WTC11 (cell line): Measurements from ENCODE around the gene AP2M1. TPM values are rescaled to one million over a fixed set of nuclear protein-coding genes. Genes with fewer than 3 reads are reported as not detected.

Experiments
- ATAC-seq: fragments of 200-7000 bp; cut with Tn5 transposase; 2 replicates; pipeline ENCODE4 v1.10.0; 2021; ENCODE audit warnings: mild to moderate bottlenecking, moderate library complexity
- CTCF ChIA-PET: fragments of 300-600 bp; sonication (Branson Sonifier 250); formaldehyde crosslinking; loops from one replicate; lab custom pipeline; 2021; ENCODE audit warnings: antibody characterized with exemption; lab: Charles Lee
- POLR2A ChIA-PET: fragments of 350-600 bp; sonication (Branson Sonifier 250); formaldehyde crosslinking; loops from one replicate; lab custom pipeline; 2021; ENCODE audit warnings: antibody characterized with exemption; lab: Charles Lee
- DNase-seq: peaks from one replicate; pipeline ENCODE4 v3.0.0; 2021; ENCODE audit warnings: low spot score
- H3K27ac Mint-ChIP-seq: 2 replicates; pipeline ENCODE4 v1.8.0; 2021; ENCODE audit warnings: mixed read lengths
- H3K27me3 Mint-ChIP-seq: 2 replicates; pipeline ENCODE4 v1.8.0; 2021; ENCODE audit warnings: low read depth, mild to moderate bottlenecking, moderate library complexity, mixed read lengths
- H3K36me3 Mint-ChIP-seq: 2 replicates; pipeline ENCODE4 v1.8.0; 2021; ENCODE audit warnings: mixed read lengths
- H3K4me1 Mint-ChIP-seq: 2 replicates; pipeline ENCODE4 v1.8.0; 2022; ENCODE audit warnings: mixed read lengths
- H3K4me3 Mint-ChIP-seq: 2 replicates; pipeline ENCODE4 v1.8.0; 2021; ENCODE audit warnings: mild to moderate bottlenecking, moderate library complexity, mixed read lengths
- H3K9me3 Mint-ChIP-seq: 2 replicates; pipeline ENCODE4 v1.8.0; 2021; ENCODE audit warnings: mixed read lengths
- AFF4 ChIP-seq: sonication (generic); formaldehyde crosslinking; IDR thresholded peaks from 2 replicates; pipeline ENCODE4 v1.8.1; 2023; ENCODE audit warnings: mild to moderate bottlenecking, missing genetic modification reagents, borderline replicate concordance
- CBFB ChIP-seq: sonication (generic); formaldehyde crosslinking; IDR thresholded peaks from 2 replicates; pipeline ENCODE4 v1.8.1; 2022; ENCODE audit warnings: mild to moderate bottlenecking, low read depth, missing genetic modification reagents
- CDX4 ChIP-seq: fragments of 250-450 bp; sonication (Bioruptor Pico); IDR thresholded peaks from 2 replicates; pipeline ENCODE4 v1.9.0; 2021; ENCODE audit warnings: moderate library complexity, mild to moderate bottlenecking, inconsistent platforms, borderline replicate concordance
- CREB1 ChIP-seq: sonication (generic); formaldehyde crosslinking; IDR thresholded peaks from 2 replicates; pipeline ENCODE4 v1.8.0; 2023; ENCODE audit warnings: mild to moderate bottlenecking, missing genetic modification reagents
- CTCF ChIP-seq: fragments of 200-600 bp; IDR thresholded peaks from 2 replicates; pipeline ENCODE4 v1.8.0; 2022; ENCODE audit warnings: antibody characterized with exemption
- EMX1 ChIP-seq: fragments of 250-450 bp; sonication (Bioruptor Pico); IDR thresholded peaks from 2 replicates; pipeline ENCODE4 v1.8.0; 2021; ENCODE audit warnings: mild to moderate bottlenecking
- ETV6 ChIP-seq: sonication (generic); formaldehyde crosslinking; IDR thresholded peaks from 2 replicates; pipeline ENCODE4 v1.8.1; 2022; ENCODE audit warnings: mild to moderate bottlenecking, missing genetic modification reagents
- FOXJ3 ChIP-seq: sonication (generic); formaldehyde crosslinking; IDR thresholded peaks from 2 replicates; pipeline ENCODE4 v1.9.0; 2021; ENCODE audit warnings: missing genetic modification reagents, mild to moderate bottlenecking, borderline replicate concordance
- FOXK1 ChIP-seq: sonication (generic); formaldehyde crosslinking; IDR thresholded peaks from 2 replicates; pipeline ENCODE4 v1.8.0; 2022; ENCODE audit warnings: mild to moderate bottlenecking, moderate library complexity, missing genetic modification reagents
- FOXP4 ChIP-seq: sonication (generic); formaldehyde crosslinking; IDR thresholded peaks from 2 replicates; pipeline ENCODE4 v1.8.0; 2022; ENCODE audit warnings: mild to moderate bottlenecking, missing genetic modification reagents
- GABPB1 ChIP-seq: sonication (generic); formaldehyde crosslinking; IDR thresholded peaks from 2 replicates; pipeline ENCODE4 v1.8.1; 2023; ENCODE audit warnings: mild to moderate bottlenecking, missing genetic modification reagents
- GRHL2 ChIP-seq: fragments of 250-450 bp; sonication (Bioruptor Pico); IDR thresholded peaks from 2 replicates; pipeline ENCODE4 v1.8.0; 2022; ENCODE audit warnings: mild to moderate bottlenecking, moderate library complexity; ENCODE audit not compliant: insufficient replicate concordance, severe bottlenecking
- GTF2I ChIP-seq: fragments of 250-450 bp; sonication (Bioruptor Pico); conservative IDR thresholded peaks from 2 replicates; pipeline ENCODE4 v1.4.0; 2021; ENCODE audit warnings: mild to moderate bottlenecking
- NFE2L1 ChIP-seq: sonication (generic); formaldehyde crosslinking; IDR thresholded peaks from 2 replicates; pipeline ENCODE4 v1.8.1; 2023; ENCODE audit warnings: missing genetic modification reagents
- NR2C2 ChIP-seq: sonication (generic); formaldehyde crosslinking; IDR thresholded peaks from 2 replicates; pipeline ENCODE4 v1.8.0; 2022; ENCODE audit warnings: mild to moderate bottlenecking, missing genetic modification reagents
- PRRX2 ChIP-seq: fragments of 250-450 bp; sonication (Bioruptor Pico); IDR thresholded peaks from 2 replicates; pipeline ENCODE4 v1.8.0; 2021; ENCODE audit warnings: mild to moderate bottlenecking
- SOX15 ChIP-seq: fragments of 250-450 bp; sonication (Bioruptor Pico); IDR thresholded peaks from 2 replicates; pipeline ENCODE4 v1.9.0; 2021; ENCODE audit warnings: mild to moderate bottlenecking
- TP53 ChIP-seq: sonication (generic); formaldehyde crosslinking; IDR thresholded peaks from 2 replicates; pipeline ENCODE4 v1.8.1; 2023; ENCODE audit warnings: mild to moderate bottlenecking, missing genetic modification reagents
- USF2 ChIP-seq: sonication (generic); formaldehyde crosslinking; IDR thresholded peaks from 2 replicates; pipeline ENCODE4 v1.8.1; 2023; ENCODE audit warnings: mild to moderate bottlenecking, missing genetic modification reagents, moderate library complexity
- ZNF317 ChIP-seq: sonication (generic); formaldehyde crosslinking; IDR thresholded peaks from 2 replicates; pipeline ENCODE4 v1.8.1; 2023; ENCODE audit warnings: low read depth, mild to moderate bottlenecking, moderate library complexity, missing genetic modification reagents, borderline replicate concordance
- ZNF396 ChIP-seq: fragments of 250-450 bp; sonication (Bioruptor Pico); IDR thresholded peaks from 2 replicates; pipeline ENCODE4 v1.8.0; 2021; ENCODE audit warnings: mild to moderate bottlenecking, moderate library complexity, borderline replicate concordance
- ZNF416 ChIP-seq: fragments of 250-450 bp; sonication (Bioruptor Pico); IDR thresholded peaks from 2 replicates; pipeline ENCODE4 v1.9.0; 2021; ENCODE audit warnings: mild to moderate bottlenecking, inconsistent platforms
- ZNF671 ChIP-seq: fragments of 250-450 bp; sonication (Bioruptor Pico); IDR thresholded peaks from 2 replicates; pipeline ENCODE4 v1.8.0; 2021; ENCODE audit warnings: mild to moderate bottlenecking
- total RNA-seq: library from RNA; stranded (reverse); gene quantifications from 3 replicates; pipeline ENCODE4 v1.2.3, GENCODE V29; 2021

AP2M1 gene
- total RNA-seq, 1 experiment from 2014 or later, result 399 TPM

- Mint-ChIP-seq H3K4me1 (peaks cover 18% of the 10 kb centered on the region), H3K27ac (no peak overlapping the region), H3K27me3 (no peaks in the 10 kb centered on the region), H3K9me3 (no peaks in the 10 kb centered on the region), H3K4me3 (no peak overlapping the region), H3K36me3 (peaks cover 60% of the 10 kb centered on the region)
- no peak for DNase-seq
- CTCF ChIA-PET, result interaction anchor here (1.4 kb wide), 1 partner anchor 16 kb away, joined by 3 read pairs; no protein-coding TSS in a partner anchor
- TF ChIP-seq ZNF671 (CRISPR knock-in tag), result no peak
- no peak for TF ChIP-seq ZNF317
- no peak for TF ChIP-seq ZNF396 (CRISPR knock-in tag)
- TF ChIP-seq USF2, result no peak
- TF ChIP-seq PRRX2 (CRISPR knock-in tag), result no peak
- TF ChIP-seq GTF2I (CRISPR knock-in tag), result no peak
- TF ChIP-seq, all 79 proteins: peak for 0
- POLR2A ChIA-PET, result no interaction called here
- ATAC-seq, result no peak
Observed at GRCh38 chr3:184189421-184189820, 14.8 kb downstream of the AP2M1 start.

- TF ChIP-seq SOX15 (no peak), AFF4 (no peak), CBFB (CRISPR knock-in tag) (no peak)
- CTCF ChIA-PET, result no interaction called here
- POLR2A ChIA-PET, result no interaction called here
Observed at GRCh38 chr3:184192889-184193288, 18.2 kb downstream of the AP2M1 start.

GRCh38 chr3:184193991-184194539 is 19.4 kb downstream of the AP2M1 start:
- Mint-ChIP-seq H3K27ac (no peak overlapping the region), H3K4me3 (no peak overlapping the region), H3K36me3 (peaks cover 43% of the 10 kb centered on the region), H3K4me1 (no peaks in the 10 kb centered on the region)
- CTCF ChIA-PET, result no interaction called here
- TF ChIP-seq CREB1 (CRISPR knock-in tag), result no peak
- TF ChIP-seq GABPB1, result no peak
- no peak for TF ChIP-seq CDX4 (CRISPR knock-in tag)
- no peak for TF ChIP-seq FOXP4 (CRISPR knock-in tag)
- no peak for TF ChIP-seq EMX1 (CRISPR knock-in tag)
- no peak for TF ChIP-seq GRHL2 (CRISPR knock-in tag)
- TF ChIP-seq ZNF416 (CRISPR knock-in tag), result no peak
- TF ChIP-seq FOXK1 (CRISPR knock-in tag), result no peak
- TF ChIP-seq TP53 (CRISPR knock-in tag), result no peak
- no peak for TF ChIP-seq NR2C2 (CRISPR knock-in tag)
- TF ChIP-seq SOX15, result no peak
- TF ChIP-seq FOXJ3, result no peak
- TF ChIP-seq PRRX2 (CRISPR knock-in tag), result no peak
- no peak for TF ChIP-seq CTCF
- TF ChIP-seq NFE2L1 (CRISPR knock-in tag), result no peak
- TF ChIP-seq GTF2I (CRISPR knock-in tag), result no peak
- no peak for TF ChIP-seq ETV6
- TF ChIP-seq, all 79 proteins: peak for 0
- no peak for DNase-seq
- no peak for ATAC-seq
- no peaks in the 10 kb centered on the region for H3K9me3 Mint-ChIP-seq
- H3K27me3 Mint-ChIP-seq, result no peaks in the 10 kb centered on the region
- POLR2A ChIA-PET, result no interaction called here

More at GRCh38 chr3:184192889-184193288, 18.2 kb downstream of the AP2M1 start:
- Mint-ChIP-seq H3K4me1 (no peaks in the 10 kb centered on the region), H3K27me3 (no peaks in the 10 kb centered on the region), H3K4me3 (no peak overlapping the region), H3K9me3 (no peaks in the 10 kb centered on the region), H3K27ac (no peak overlapping the region), H3K36me3 (peaks cover 53% of the 10 kb centered on the region)
- ATAC-seq (no peak), DNase-seq (no peak)
